Transverse colon (tissue), 4 donors: ENCODE results near the gene CHAD. TPM values are rescaled to one million over a fixed set of nuclear protein-coding genes. Genes with fewer than 3 reads are reported as not detected.
"Not testable (repeated sequence)": the region's sequence is repeated elsewhere in the genome, so short reads cannot be mapped to it uniquely, and the experiment has no call there.

Experiments
- DNase-seq: peaks from one replicate; pipeline ENCODE4 v3.0.0-alpha.2; 2019
- H3K27ac ChIP-seq, 4 donors: fragments of 200-600 bp; sonication (generic); 2 replicates each; pipeline ENCODE4 v1.5.1; 2016 to 2018; ENCODE audit warnings: inconsistent platforms in 4 of 4
- H3K27me3 ChIP-seq: fragments of 200-600 bp; sonication (generic); 2 replicates; pipeline ENCODE4 v1.5.1; 2017; ENCODE audit warnings: inconsistent platforms
- H3K36me3 ChIP-seq, 4 donors: fragments of 200-600 bp; sonication (generic); 2 replicates each; pipeline ENCODE4 v1.5.1; 2017 to 2019; ENCODE audit warnings: inconsistent platforms in 4 of 4
- H3K4me1 ChIP-seq, 4 donors: fragments of 200-600 bp; sonication (generic); 2 replicates each; pipeline ENCODE4 v1.5.1; 2017 to 2020; ENCODE audit warnings: inconsistent platforms in 4 of 4
- H3K4me3 ChIP-seq, 4 donors: fragments of 200-600 bp; sonication (generic); 1 replicate in 1 of 4; 2 replicates in 3 of 4; pipeline versions ENCODE4 v1.5.1 to v1.6.1; 2017 to 2019; ENCODE audit warnings: inconsistent platforms in 4 of 4
- H3K9me3 ChIP-seq, 2 donors: fragments of 200-600 bp; sonication (generic); 2 replicates each; pipeline ENCODE4 v1.5.1; 2017 to 2019; ENCODE audit warnings: inconsistent platforms in 2 of 2
- EP300 ChIP-seq: sonication (generic); formaldehyde crosslinking; IDR thresholded peaks from one replicate; pipeline ENCODE4 v1.6.1; 2017; ENCODE audit warnings: antibody characterized with exemption, low read depth
- POLR2A ChIP-seq: fragments of 450-650 bp; IDR thresholded peaks from one replicate; pipeline ENCODE4 v1.6.1; 2016; ENCODE audit warnings: antibody characterized with exemption, mild to moderate bottlenecking, moderate library complexity
- POLR2AphosphoS5 ChIP-seq, 3 donors: sonication (generic); formaldehyde crosslinking; IDR thresholded peaks; one replicate each; pipeline ENCODE4 v1.6.1; 2016; ENCODE audit warnings: antibody characterized with exemption in 3 of 3
- WGBS, 2 donors: methylation state at CpG; one replicate each; pipeline ENCODE4 v1.1.5; 2018; ENCODE audit warnings: low coverage in 1 of 2; 5-methylcytosine and 5-hydroxymethylcytosine counted together
- in situ Hi-C, 4 donors: fragments of 200-750 bp; cut with MboI; loops; one replicate each; pipeline versions ENCODE4 v1.15.0 to v1.15.1; 2017; ENCODE audit warnings: low sequenced_read_pairs in 3 of 4, low pct_ligation_motif_present in 1 of 4, low pct_unique_long_range_greater_than_20kb in 1 of 4
- intact Hi-C: fragments of 100-400 bp; cut with DNase I; formaldehyde crosslinking; loops from one replicate; pipeline ENCODE4 v1.15.1; 2023; ENCODE audit warnings: low total_unique reads
- total RNA-seq, 4 donors: library from RNA; depleted of rRNA; stranded (reverse); fragments of >200 nt; gene quantifications; one replicate each; pipeline ENCODE4 v1.1.0, GENCODE V29; 2016
- TF ChIP-seq, protein P1 (sequence below), 5 experiments: fragments of 200-600 bp in 3 of 5; fragments of 450-650 bp in 2 of 5; sonication (generic) in 3 of 5; IDR thresholded peaks; 1 replicate in 2 of 5; 2 replicates in 3 of 5; pipeline ENCODE4 v1.5.1; 2016 to 2017; ENCODE audit warnings: antibody characterized with exemption in 5 of 5, inconsistent platforms in 3 of 5, mild to moderate bottlenecking in 2 of 5, moderate library complexity in 1 of 5

Gene CHAD
- total RNA-seq, 4 donors from 2014 or later: 9.6 to 59.8 (median 19.7) TPM

DNA sequence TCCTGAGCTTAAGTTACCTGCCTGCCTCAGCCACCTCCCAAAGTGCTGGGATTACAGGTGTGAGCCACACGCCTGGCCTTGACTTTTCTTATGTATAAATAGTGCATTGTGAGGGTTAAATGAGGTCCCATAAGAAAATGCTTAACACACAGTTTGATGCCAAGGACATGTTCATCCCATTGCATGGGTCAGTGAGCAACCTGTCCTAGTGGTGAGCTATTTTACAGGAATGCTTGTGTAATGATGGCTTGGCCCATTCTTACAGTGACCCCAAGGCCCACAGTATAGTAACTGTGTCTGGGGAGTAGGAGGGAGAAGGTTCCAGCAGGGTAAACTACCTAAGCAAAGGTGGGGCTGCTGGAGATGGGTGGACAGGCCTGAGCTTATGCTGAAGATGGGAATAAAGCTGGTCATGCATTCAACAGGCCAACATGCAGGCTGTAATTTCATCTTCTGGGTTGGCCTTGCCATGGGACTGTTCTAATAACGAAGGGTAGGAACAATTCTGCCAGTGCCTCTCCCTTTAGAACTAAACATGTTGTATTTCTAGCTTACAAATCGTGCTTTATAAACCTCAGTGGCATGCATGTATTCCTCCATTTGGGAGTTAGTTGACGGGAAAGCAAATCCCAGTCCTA is 36.4 kb downstream of the CHAD start:
- Histone ChIP-seq H3K27ac (no peak overlapping the region), H3K4me1 (peaks cover 0 to 33% (median 19%) of the 10 kb centered on the region in 4 donors), H3K9me3 (no peaks in the 10 kb centered on the region), H3K27me3 (no peaks in the 10 kb centered on the region), H3K36me3 (no peaks in the 10 kb centered on the region), H3K4me3 (no peak overlapping the region)
- intact Hi-C loops: no loop called here
- no peak for TF ChIP-seq POLR2A
- no peak for TF ChIP-seq EP300
- in situ Hi-C loops: no loop called here
- DNase-seq: no peak
- 67 to 94% methylated on average over 1 to 4 of the region's 4 CpGs for WGBS, 2 donors

DNA sequence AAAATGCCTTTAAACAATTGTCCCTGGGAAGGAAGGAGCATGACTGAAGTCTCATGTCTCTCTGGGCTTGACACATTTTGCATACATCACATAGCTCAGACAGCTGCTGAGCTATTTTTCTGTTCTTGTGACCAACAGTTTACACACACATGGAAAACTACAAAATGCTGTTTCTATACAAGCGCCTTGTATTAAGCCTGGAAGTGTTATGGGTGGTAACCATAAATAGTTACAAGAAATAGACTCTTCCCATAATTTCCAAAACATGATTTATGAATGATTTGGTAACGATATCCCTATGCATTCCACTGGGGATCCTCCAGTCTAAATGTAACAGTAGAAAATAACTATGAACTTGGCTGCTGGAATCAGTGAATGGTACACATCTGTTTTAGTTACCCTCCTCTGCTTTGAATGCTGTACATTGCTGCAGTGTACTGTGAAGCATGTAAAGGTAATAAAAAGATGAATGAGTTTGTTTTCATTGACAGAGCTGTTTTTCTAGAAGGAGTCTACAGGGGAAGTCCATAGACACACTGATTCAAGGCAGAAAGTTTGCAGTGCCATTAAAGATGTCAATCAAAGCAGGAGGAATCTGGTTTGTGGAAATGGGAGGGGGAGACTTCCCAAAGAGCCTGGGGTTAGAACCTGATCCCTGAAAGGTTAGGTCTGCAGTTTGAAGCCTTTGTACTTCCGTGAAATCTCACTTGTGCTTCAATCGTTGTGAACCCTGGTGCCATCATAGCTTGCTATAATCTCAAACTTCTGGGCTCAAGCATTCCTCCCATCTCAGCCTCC is 37.7 kb downstream of the CHAD start:
- in situ Hi-C loops: no loop called here
- Histone ChIP-seq H3K36me3 (no peaks in the 10 kb centered on the region), H3K4me3 (no peak overlapping the region), H3K9me3 (no peaks in the 10 kb centered on the region), H3K4me1 (peaks cover 0 to 40% (median 25%) of the 10 kb centered on the region in 4 donors), H3K27me3 (no peaks in the 10 kb centered on the region), H3K27ac (no peak overlapping the region)
- intact Hi-C loops: no loop called here
- no peak for DNase-seq
- WGBS, 2 donors: 67 to 68% methylated on average over 4 of the region's 4 CpGs
- TF ChIP-seq, protein P1, sequence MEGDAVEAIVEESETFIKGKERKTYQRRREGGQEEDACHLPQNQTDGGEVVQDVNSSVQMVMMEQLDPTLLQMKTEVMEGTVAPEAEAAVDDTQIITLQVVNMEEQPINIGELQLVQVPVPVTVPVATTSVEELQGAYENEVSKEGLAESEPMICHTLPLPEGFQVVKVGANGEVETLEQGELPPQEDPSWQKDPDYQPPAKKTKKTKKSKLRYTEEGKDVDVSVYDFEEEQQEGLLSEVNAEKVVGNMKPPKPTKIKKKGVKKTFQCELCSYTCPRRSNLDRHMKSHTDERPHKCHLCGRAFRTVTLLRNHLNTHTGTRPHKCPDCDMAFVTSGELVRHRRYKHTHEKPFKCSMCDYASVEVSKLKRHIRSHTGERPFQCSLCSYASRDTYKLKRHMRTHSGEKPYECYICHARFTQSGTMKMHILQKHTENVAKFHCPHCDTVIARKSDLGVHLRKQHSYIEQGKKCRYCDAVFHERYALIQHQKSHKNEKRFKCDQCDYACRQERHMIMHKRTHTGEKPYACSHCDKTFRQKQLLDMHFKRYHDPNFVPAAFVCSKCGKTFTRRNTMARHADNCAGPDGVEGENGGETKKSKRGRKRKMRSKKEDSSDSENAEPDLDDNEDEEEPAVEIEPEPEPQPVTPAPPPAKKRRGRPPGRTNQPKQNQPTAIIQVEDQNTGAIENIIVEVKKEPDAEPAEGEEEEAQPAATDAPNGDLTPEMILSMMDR (IDR thresholded peaks at IDR 0.05): no peak
- TF ChIP-seq POLR2A (no peak), POLR2AphosphoS5 (IDR thresholded peaks at IDR 0.05) (no peak)

DNA sequence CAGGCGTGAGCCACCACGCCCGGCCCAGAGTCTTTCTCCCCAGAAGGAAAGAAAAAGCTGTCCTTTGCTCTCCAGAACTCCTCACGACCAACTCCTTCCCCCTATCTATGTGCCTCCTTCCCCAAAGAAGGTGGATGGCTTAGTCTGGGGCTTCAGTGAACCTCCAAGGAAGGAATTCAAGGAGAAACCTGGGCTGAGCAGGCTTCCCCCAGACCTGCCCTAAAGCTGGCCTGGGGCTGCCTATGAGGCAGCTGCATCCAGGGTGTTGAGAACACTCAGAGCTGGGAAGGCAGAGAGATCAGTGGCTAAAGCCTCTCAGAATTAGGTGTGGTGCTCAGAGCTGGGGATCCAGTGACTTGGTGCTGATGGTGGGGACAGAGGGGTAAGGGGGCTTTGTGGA is 38.9 kb downstream of the CHAD start:
- in situ Hi-C loops: no loop called here
- no peaks in the 10 kb centered on the region for H3K9me3 ChIP-seq
- 79% methylated on average over 4 of the region's 4 CpGs; no CpG with 5 or more reads in 1 of the 2 donors for WGBS, 2 donors
- no peak overlapping the region for H3K4me3 ChIP-seq
- TF ChIP-seq, protein P1 (IDR thresholded peaks at IDR 0.05): no peak
- TF ChIP-seq EP300 (no peak), POLR2AphosphoS5 (IDR thresholded peaks at IDR 0.05) (no peak), POLR2A (no peak)
- no peaks in the 10 kb centered on the region for H3K36me3 ChIP-seq
- no peaks in the 10 kb centered on the region for H3K27me3 ChIP-seq
- intact Hi-C loops: no loop called here
- H3K27ac ChIP-seq: peak overlapping the region in 1 of 4 donors; percentile 20
- DNase-seq: no peak
- peaks cover 7 to 50% (median 35%) of the 10 kb centered on the region in 4 donors for H3K4me1 ChIP-seq

DNA sequence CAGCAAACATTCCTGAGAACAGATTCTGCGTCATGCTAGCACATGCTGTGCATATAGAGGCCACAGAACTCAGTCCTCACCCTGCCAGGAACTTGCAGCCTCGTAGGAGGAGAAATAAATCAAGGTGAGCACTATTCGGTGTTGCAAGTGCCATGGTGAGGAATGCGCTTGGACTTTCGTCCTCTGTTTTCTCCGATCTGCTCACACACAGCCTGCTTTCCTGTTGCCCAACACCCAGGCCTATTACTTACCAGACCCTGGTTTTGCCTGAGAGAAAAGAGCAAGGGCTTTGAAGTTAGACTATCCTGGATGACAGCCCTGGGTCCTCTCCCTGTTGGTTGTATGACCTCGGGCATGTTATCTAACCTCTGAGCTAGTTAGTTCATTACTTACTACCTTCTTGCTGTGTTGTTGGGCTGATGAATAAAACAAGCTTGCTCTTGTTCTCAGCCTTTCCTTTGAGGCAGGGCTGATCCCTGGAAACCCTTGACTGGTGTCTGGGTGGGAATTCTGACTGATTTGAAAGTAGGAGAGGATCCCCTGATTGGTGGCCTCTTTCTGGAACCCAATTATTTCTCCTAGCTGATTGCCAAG is 39.8 kb downstream of the CHAD start:
- WGBS, 2 donors: 60 to 73% methylated on average over 2 to 7 of the region's 7 CpGs
- no peaks in the 10 kb centered on the region for H3K36me3 ChIP-seq
- no peaks in the 10 kb centered on the region for H3K9me3 ChIP-seq
- H3K27me3 ChIP-seq: no peaks in the 10 kb centered on the region
- intact Hi-C loops: no loop called here
- peaks cover 7 to 50% (median 36%) of the 10 kb centered on the region in 4 donors for H3K4me1 ChIP-seq
- TF ChIP-seq POLR2A (no peak), POLR2AphosphoS5 (IDR thresholded peaks at IDR 0.05) (peak in 1 of 3 donors; percentile 12), EP300 (no peak)
- TF ChIP-seq, protein P1 (IDR thresholded peaks at IDR 0.05): no peak
- peak; percentile 43 for DNase-seq
- H3K4me3 ChIP-seq: no peak overlapping the region
- H3K27ac ChIP-seq: peak overlapping the region in 1 of 4 donors; percentile 92
- in situ Hi-C loops: no loop called here

DNA sequence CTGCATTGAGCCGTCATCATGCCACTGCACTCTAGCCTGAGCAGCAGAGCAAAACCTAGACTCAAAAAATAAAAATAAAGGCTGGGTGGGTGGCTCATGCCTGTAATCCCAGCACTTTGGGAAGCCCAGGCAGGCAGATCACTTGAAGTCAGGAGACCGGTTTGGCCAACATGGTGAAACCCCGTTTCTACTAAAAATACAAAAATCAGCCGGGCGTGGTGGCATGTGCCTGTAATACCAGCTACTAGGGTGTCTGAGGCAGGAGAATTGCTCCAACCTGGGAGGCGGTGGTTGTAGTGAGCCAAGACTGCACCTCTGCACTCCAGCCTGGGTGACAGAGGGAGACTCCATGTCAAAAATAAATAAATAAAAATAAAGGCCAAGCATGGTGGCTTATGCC is 40.6 kb downstream of the CHAD start:
- H3K4me1 ChIP-seq: peaks cover 7 to 50% (median 36%) of the 10 kb centered on the region in 4 donors
- H3K9me3 ChIP-seq, H3K27me3 ChIP-seq, H3K36me3 ChIP-seq, intact Hi-C loops, DNase-seq, in situ Hi-C loops: not testable (repeated sequence)
- H3K27ac ChIP-seq: peak overlapping the region; percentile 87 to 92 (median 90)
- H3K4me3 ChIP-seq: peak overlapping the region in 1 of 4 donors; percentile 76
- 79 to 92% methylated on average over 2 to 6 of the region's 6 CpGs for WGBS, 2 donors
